Sigmoid colon (tissue), 7 donors: ENCODE results near the gene ADAM30. TPM values are rescaled to one million over a fixed set of nuclear protein-coding genes. Genes with fewer than 3 reads are reported as not detected.

Experiments
- DNase-seq: peaks from one replicate; pipeline ENCODE4 v3.0.0-alpha.2; 2019
- H3K27ac ChIP-seq, 4 donors: fragments of 200-600 bp; sonication (generic); one replicate each; pipeline ENCODE4 v1.5.1; 2016 to 2019; ENCODE audit warnings: mild to moderate bottlenecking in 1 of 4
- H3K27me3 ChIP-seq, 3 donors: fragments of 200-600 bp; sonication (generic); one replicate each; pipeline ENCODE4 v1.5.1; 2019; ENCODE audit warnings: mild to moderate bottlenecking in 1 of 3
- H3K36me3 ChIP-seq, 4 donors: fragments of 200-600 bp; sonication (generic); one replicate each; pipeline ENCODE4 v1.5.1; 2016 to 2019
- H3K4me1 ChIP-seq, 4 donors: fragments of 200-600 bp; sonication (generic); one replicate each; pipeline ENCODE4 v1.5.1; 2017 to 2019
- H3K4me3 ChIP-seq, 4 donors: fragments of 200-600 bp; sonication (generic); one replicate each; pipeline ENCODE4 v1.5.1; 2017 to 2019; ENCODE audit warnings: mild to moderate bottlenecking in 2 of 4, moderate library complexity in 1 of 4
- H3K9me3 ChIP-seq, 4 donors: fragments of 200-600 bp in 3 of 4; sonication (generic) in 3 of 4; one replicate each; pipeline versions ENCODE4 v1.5.1 to v1.6.1; 2013 to 2019
- EP300 ChIP-seq, 4 donors: sonication (generic); formaldehyde crosslinking; IDR thresholded peaks; one replicate each; pipeline ENCODE4 v1.6.1; 2017; ENCODE audit warnings: antibody characterized with exemption in 4 of 4
- POLR2A ChIP-seq, 2 donors: fragments of 450-650 bp; IDR thresholded peaks; one replicate each; pipeline ENCODE4 v1.6.1; 2016; ENCODE audit warnings: antibody characterized with exemption in 2 of 2, mild to moderate bottlenecking in 2 of 2, moderate library complexity in 2 of 2
- POLR2AphosphoS5 ChIP-seq, 4 donors: sonication (generic); formaldehyde crosslinking; IDR thresholded peaks; one replicate each; pipeline ENCODE4 v1.6.1; 2017; ENCODE audit warnings: antibody characterized with exemption in 4 of 4
- WGBS, 2 donors: extraction: QIAGEN DNeasy Blood & Tissue Kit; methylation state at CpG; one replicate each; pipeline ENCODE4 v1.1.7; 2013; 5-methylcytosine and 5-hydroxymethylcytosine counted together
- intact Hi-C: fragments of 100-400 bp; cut with DNase I; formaldehyde crosslinking; loops from one replicate; pipeline ENCODE4 v1.15.1; 2023
- polyA plus RNA-seq, 3 donors: library from polyadenylated mRNA; stranded (reverse); fragments of 200-250 nt; gene quantifications; one replicate each; pipeline ENCODE4 v1.2.3, GENCODE V29; 2013
- total RNA-seq, 4 donors: library from RNA; depleted of rRNA; stranded (reverse); fragments of >200 nt; gene quantifications; one replicate each; pipeline ENCODE4 v1.1.0, GENCODE V29; 2016
- TF ChIP-seq, protein P1 (sequence below), 4 experiments: fragments of 450-650 bp in 3 of 4; fragments of 200-600 bp in 1 of 4; IDR thresholded peaks; one replicate each; pipeline ENCODE4 v1.5.1; 2016 to 2019; ENCODE audit warnings: antibody characterized with exemption in 4 of 4, mild to moderate bottlenecking in 3 of 4, moderate library complexity in 2 of 4
- donor health status: healthy with polysubstance abuse.
- donor health status: Bipolar disorder and iron deficiency.
- donor health status: healthy.

Gene ADAM30
- total and polyA plus RNA-seq, 7 donors: not detected

DNA sequence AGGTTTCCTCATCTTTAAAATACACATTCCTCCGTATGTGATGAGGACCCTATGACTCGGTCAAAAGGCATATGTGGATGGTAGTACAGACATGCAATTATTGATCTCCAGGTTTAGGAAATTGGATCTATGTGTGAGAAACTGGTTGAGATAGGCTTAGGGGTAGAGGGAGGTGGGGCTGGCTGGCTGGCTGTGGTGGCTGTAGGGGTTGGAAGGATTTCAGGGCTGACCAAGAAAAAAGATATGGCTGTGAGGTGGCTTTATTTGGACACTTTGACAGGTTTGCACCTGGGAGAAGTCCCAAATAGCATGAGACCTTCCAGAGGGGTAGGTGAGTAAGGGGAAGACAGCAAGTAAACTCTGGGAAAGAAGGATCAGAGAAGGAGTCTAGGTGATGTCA is 39.6 kb upstream of the ADAM30 start:
- Histone ChIP-seq H3K9me3 (peaks cover 0 to 3% (median 0%) of the 10 kb centered on the region in 4 donors), H3K4me3 (no peak overlapping the region), H3K36me3 (peaks cover 27 to 87% (median 53%) of the 10 kb centered on the region in 4 donors), H3K4me1 (peaks cover 0 to 13% (median 12%) of the 10 kb centered on the region in 4 donors), H3K27me3 (no peaks in the 10 kb centered on the region), H3K27ac (no peak overlapping the region)
- intact Hi-C loops: no loop called here
- 97 to 98% methylated on average over 2 of the region's 2 CpGs for WGBS, 2 donors
- TF ChIP-seq, protein P1, sequence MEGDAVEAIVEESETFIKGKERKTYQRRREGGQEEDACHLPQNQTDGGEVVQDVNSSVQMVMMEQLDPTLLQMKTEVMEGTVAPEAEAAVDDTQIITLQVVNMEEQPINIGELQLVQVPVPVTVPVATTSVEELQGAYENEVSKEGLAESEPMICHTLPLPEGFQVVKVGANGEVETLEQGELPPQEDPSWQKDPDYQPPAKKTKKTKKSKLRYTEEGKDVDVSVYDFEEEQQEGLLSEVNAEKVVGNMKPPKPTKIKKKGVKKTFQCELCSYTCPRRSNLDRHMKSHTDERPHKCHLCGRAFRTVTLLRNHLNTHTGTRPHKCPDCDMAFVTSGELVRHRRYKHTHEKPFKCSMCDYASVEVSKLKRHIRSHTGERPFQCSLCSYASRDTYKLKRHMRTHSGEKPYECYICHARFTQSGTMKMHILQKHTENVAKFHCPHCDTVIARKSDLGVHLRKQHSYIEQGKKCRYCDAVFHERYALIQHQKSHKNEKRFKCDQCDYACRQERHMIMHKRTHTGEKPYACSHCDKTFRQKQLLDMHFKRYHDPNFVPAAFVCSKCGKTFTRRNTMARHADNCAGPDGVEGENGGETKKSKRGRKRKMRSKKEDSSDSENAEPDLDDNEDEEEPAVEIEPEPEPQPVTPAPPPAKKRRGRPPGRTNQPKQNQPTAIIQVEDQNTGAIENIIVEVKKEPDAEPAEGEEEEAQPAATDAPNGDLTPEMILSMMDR (IDR thresholded peaks at IDR 0.05): no peak
- TF ChIP-seq EP300 (IDR thresholded peaks at IDR 0.05) (no peak), POLR2AphosphoS5 (IDR thresholded peaks at IDR 0.05) (no peak), POLR2A (IDR thresholded peaks at IDR 0.05) (no peak)
- DNase-seq: no peak

DNA sequence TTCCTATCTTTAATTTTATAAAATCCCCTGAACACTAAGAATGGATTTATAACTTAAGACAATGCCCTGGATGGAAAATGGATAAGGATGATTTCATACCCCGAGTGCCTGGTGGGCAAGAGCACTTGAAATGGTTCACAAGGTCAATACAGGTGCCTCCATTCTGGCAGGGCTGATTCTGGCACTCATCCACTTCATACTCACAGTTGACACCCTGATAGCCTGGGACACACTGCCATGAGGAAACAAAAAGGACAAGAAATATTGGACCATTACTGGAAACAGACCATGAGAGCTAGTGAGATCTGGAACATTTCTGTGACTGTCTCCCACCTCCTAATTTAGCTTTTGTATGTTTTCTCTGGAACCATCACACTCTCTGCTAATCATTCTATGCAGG is 39.1 kb upstream of the ADAM30 start:
- Histone ChIP-seq H3K36me3 (peaks cover 27 to 88% (median 49%) of the 10 kb centered on the region in 4 donors), H3K4me3 (no peak overlapping the region), H3K27ac (no peak overlapping the region), H3K9me3 (peaks cover 0 to 3% (median 0%) of the 10 kb centered on the region in 4 donors), H3K4me1 (peaks cover 0 to 13% (median 12%) of the 10 kb centered on the region in 4 donors), H3K27me3 (no peaks in the 10 kb centered on the region)
- WGBS, 2 donors: 88 to 96% methylated on average over 1 of the region's 1 CpG
- TF ChIP-seq, protein P1 (IDR thresholded peaks at IDR 0.05): no peak
- no peak for TF ChIP-seq POLR2AphosphoS5 (IDR thresholded peaks at IDR 0.05)
- TF ChIP-seq EP300 (IDR thresholded peaks at IDR 0.05): no peak
- no peak for TF ChIP-seq POLR2A (IDR thresholded peaks at IDR 0.05)
- DNase-seq: no peak
- intact Hi-C loops: no loop called here

DNA sequence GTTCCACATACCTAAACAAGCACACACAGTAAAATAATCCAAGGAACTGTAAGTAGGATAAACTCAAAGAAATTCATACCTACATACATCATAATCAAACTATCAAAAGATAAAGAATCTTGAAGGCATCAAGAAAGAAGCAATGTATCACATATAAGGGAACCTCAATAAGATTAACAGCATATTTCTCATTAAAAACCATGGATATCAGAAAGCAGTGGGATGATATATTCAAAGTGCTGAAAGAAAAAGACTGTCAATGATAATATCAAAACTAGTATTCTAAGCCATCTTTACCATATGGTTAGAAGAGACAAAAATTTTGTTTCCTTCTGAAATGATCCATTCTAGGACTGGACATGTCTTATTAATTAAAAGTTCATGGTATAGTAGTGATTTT is 37.1 kb upstream of the ADAM30 start:
- Histone ChIP-seq H3K4me1 (peaks cover 0 to 13% (median 12%) of the 10 kb centered on the region in 4 donors), H3K27me3 (no peaks in the 10 kb centered on the region), H3K9me3 (peaks cover 0 to 3% (median 0%) of the 10 kb centered on the region in 4 donors), H3K4me3 (no peak overlapping the region), H3K36me3 (peaks cover 22 to 88% (median 54%) of the 10 kb centered on the region in 4 donors), H3K27ac (no peak overlapping the region)
- intact Hi-C loops: no loop called here
- TF ChIP-seq POLR2A (IDR thresholded peaks at IDR 0.05) (no peak), POLR2AphosphoS5 (IDR thresholded peaks at IDR 0.05) (no peak), EP300 (IDR thresholded peaks at IDR 0.05) (no peak)
- TF ChIP-seq, protein P1 (IDR thresholded peaks at IDR 0.05): no peak
- DNase-seq: no peak

DNA sequence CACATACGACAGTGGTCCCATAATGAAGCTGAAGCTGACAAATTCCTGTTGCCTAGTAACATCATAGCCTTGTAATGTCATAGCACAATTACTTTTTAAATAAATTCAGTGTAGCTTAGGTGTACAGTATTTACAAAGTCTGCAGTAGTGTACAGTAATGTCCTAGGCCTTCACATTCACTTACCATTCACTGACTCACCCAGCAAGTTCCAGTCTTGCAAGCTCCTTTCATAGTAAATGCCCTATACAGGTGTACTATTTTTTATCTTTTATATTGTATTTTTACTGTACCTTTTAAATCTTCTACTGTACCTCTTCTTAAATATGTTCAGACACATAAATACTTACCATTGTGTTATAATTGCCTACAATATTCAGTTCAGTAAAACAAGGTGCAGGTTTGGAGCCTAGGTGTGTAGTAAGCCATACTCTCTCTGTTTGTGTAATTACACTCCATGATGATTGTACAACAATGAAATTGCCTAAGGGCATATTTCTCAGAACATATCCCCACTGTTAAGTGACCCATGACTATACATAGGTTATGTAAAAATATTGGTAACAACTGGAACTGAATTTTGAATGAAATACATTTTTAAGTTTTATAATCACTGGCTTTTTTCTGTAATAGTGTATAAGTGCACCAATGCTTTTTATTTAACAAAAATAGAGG is 33.5 kb upstream of the ADAM30 start:
- TF ChIP-seq EP300 (IDR thresholded peaks at IDR 0.05) (no peak), POLR2AphosphoS5 (IDR thresholded peaks at IDR 0.05) (no peak), POLR2A (IDR thresholded peaks at IDR 0.05) (no peak)
- TF ChIP-seq, protein P1 (IDR thresholded peaks at IDR 0.05): no peak
- H3K9me3 ChIP-seq: peaks cover 0 to 3% (median 0%) of the 10 kb centered on the region in 4 donors
- intact Hi-C loops: no loop called here
- DNase-seq: no peak
- H3K4me1 ChIP-seq: no peaks in the 10 kb centered on the region
- peaks cover 25 to 88% (median 47%) of the 10 kb centered on the region in 4 donors for H3K36me3 ChIP-seq
- H3K27ac ChIP-seq: no peak overlapping the region
- H3K27me3 ChIP-seq: no peaks in the 10 kb centered on the region
- H3K4me3 ChIP-seq: no peak overlapping the region
- 93 to 98% methylated on average over 1 of the region's 1 CpG for WGBS, 2 donors
